DMS 273 (cell line): Measurements from ENCODE around the gene DEFB127.
"Not testable (repeated sequence)": the region's sequence is repeated elsewhere in the genome, so short reads cannot be mapped to it uniquely, and the experiment has no call there.

Source experiments
- DNase-seq: peaks from one replicate; lab custom pipeline; 2025; ENCODE audit not compliant: unreplicated experiment; lab: John Stamatoyannopoulos, UW

Gene DEFB127, protein sequence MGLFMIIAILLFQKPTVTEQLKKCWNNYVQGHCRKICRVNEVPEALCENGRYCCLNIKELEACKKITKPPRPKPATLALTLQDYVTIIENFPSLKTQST

DNA sequence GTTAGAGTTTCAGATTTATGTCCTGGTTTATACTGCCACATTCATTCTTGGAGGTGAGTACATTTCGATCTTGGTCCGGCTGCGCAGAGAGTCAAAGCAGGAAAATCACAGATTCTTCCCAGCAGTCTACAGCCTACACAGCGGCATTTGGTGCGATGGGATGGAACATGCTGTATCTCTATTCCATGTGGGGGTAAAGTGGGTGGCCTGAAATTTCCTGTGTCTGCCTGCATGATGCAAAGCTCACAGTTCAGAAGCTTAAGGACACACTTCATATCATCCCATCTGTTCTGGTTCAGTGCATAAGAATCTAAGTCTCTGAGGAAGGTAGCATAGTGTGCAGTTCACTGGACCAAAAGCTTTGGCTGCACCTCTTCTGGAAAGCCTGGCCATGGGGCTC is at the start of gene DEFB127:
Gene DEFB127 (plus strand): TSS at position 301 of the 400 bp plus-strand sequence. CDS start 91 bp downstream, at position 392.
- DNase-seq = no peak

GRCh38 chr20:112396-112795 is 44.9 kb upstream of the DEFB127 start:
- DNase-seq = no peak

DNA sequence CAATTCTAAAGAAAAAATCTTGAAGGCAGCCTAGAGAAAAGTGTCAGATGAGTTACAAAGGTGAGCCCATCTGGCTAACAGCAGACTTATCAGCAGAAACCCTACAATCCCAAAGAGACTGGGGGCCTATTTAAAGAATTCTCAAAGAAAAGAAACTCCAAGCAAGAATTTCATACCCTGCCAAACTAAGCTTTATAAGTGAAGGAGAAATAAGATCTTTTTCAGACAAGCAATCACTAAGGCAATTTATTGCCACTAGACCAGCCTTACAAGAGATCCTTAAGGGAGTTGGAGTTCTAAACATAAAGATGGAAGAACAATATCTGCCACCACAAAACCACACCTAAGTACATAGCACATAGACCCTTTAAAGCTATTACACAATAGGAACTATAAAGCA is 39.7 kb upstream of the DEFB127 start:
- DNase-seq = no peak

DNA sequence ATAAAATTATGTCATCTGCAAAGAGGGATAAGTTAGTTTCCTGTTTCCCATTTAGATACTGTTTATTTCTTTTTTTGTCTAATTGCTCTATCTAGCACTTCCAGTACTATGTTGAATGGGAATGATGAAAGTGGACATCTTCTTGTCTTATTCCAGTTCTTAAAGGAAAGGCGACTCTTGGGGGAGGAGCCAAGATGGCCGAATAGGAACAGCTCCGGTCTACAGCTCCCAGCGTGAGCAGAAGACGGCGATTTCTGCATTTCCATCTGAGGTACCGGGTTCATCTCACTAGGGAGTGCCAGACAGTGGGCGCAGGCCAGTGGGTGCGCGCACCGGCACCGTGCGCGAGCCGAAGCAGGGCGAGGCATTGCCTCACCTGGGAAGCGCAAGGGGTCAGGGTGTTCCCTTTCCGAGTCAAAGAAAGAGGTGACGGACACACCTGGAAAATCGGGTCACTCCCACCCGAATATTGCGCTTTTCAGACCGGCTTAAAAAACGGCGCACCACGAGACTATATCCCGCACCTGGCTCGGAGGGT is 27.4 kb upstream of the DEFB127 start:
- DNase-seq = not testable (repeated sequence)

- peak; percentile 50 for DNase-seq
Measured at GRCh38 chr20:137668-138490, 19.4 kb upstream of the DEFB127 start.

- DNase-seq = no peak
Measured at GRCh38 chr20:142290-142689, 15.0 kb upstream of the DEFB127 start, which contains the start of gene DEFB126. Gene DEFB126 (plus strand): TSS chr20:142590. CDS start chr20:142629, 39 bp downstream.

DNA sequence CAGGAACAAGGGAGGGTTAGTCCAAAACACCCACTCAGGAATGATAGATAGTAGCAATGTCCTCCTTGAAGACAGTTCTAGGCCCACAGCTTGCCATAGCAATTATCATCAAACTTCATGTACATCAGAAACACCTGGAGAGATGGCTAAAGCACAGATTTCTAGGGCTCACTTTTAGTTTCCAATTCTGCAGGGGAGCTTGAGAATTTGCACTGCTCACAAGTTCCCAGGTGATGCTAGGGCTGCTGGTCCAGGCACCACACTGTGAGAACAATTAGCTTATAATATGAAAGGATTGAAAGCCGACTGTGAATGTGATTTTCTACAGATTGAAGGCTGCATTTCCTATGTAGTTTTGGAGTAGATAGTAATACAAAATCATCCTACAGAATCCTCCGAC is 11.4 kb upstream of the DEFB127 start:
- no peak for DNase-seq

- DNase-seq = no peak
Measured at GRCh38 chr20:152131-152530, 5.1 kb upstream of the DEFB127 start.

- no peak for DNase-seq
Measured at GRCh38 chr20:164618-165017, 7.4 kb downstream of the DEFB127 start.

- DNase-seq = no peak
Measured at GRCh38 chr20:168876-169275, 11.6 kb downstream of the DEFB127 start.

GRCh38 chr20:184288-184687 is 27.0 kb downstream of the DEFB127 start:
- DNase-seq = no peak

GRCh38 chr20:187733-188132 is 30.5 kb downstream of the DEFB127 start:
- DNase-seq = no peak

DNA sequence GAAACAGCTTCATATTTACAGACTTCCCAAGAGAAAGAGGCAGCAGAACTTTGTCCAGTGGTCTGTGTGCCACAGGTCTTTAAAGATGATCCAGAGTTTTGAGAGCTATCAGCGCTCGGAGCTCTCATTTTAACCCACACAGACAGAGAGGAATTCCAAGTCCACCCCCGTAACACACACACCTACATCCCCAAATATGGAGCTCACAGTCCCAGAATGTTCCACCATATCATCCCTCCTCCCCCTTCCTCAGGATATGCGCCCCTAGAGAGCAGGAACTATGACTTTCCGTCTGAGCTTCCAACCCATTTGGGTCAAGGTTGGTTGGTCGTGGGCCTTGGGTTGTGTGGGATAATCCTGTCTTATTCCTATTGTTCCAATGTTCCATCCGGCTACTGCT is 32.4 kb downstream of the DEFB127 start, which contains the start of gene DEFB128:
Gene DEFB128 (minus strand): TSS at position 101 of the 400 bp plus-strand sequence. CDS start 88 bp downstream, at position 13.
- DNase-seq = no peak

DNA sequence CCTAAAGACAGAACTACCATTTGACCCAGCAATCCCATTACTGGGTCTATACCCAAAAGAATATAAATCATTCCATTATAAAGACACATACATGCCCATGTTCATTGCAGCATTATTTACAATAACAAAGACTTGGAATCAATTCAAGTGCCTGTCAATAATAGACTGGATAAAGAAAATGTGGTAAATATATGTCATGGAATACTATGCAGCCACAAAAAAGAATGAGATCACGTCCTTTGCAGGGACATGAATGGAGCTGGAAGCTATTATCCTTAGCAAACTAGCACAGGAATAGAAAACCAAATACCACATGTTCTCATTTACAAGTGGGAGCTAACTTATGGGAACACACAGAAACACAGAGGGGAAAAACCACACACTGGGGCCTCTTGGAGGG is 41.0 kb downstream of the DEFB127 start:
- no peak for DNase-seq

- no peak for DNase-seq
Measured at GRCh38 chr20:199996-200395, 42.7 kb downstream of the DEFB127 start.

GRCh38 chr20:203630-204029 is 46.4 kb downstream of the DEFB127 start:
- not testable (repeated sequence) for DNase-seq
